Motor neuron (in vitro differentiated cells): ENCODE data around the gene RASGEF1C. TPM values are rescaled to one million over a fixed set of nuclear protein-coding genes. Genes with fewer than 3 reads are reported as not detected.
A peak's percentile ranks its signal among the peaks of the same experiment; 100 is the strongest.
"Not testable (repeated sequence)": the region's sequence is repeated elsewhere in the genome, so short reads cannot be mapped to it uniquely, and the experiment has no call there.

Source experiments
- ATAC-seq, 8 experiments: fragments of 200-7000 bp; cut with Tn5 transposase; replicated peaks in 6 of 8; 2 replicates each; pipeline ENCODE4 v1.8.0; 2021; ENCODE audit warnings: mild to moderate bottlenecking in 8 of 8, moderate library complexity in 8 of 8
- H3K27ac ChIP-seq, 2 donors: fragments of 250-450 bp; sonication (Bioruptor Pico); 2 replicates each; pipeline ENCODE4 v1.9.0; 2021; ENCODE audit warnings: antibody characterized with exemption in 2 of 2, mild to moderate bottlenecking in 2 of 2, moderate library complexity in 1 of 2
- H3K4me1 ChIP-seq, 2 donors: fragments of 250-450 bp; sonication (Bioruptor Pico); replicated peaks in 1 of 2; 2 replicates each; pipeline ENCODE4 v1.6.1; 2021; ENCODE audit warnings: antibody characterized with exemption in 2 of 2, mild to moderate bottlenecking in 2 of 2, moderate library complexity in 1 of 2
- H3K4me3 ChIP-seq, 5 donors: fragments of 250-450 bp; sonication (Bioruptor Pico); 2 replicates each; pipeline ENCODE4 v1.9.0; 2021; ENCODE audit warnings: antibody characterized with exemption in 5 of 5, mild to moderate bottlenecking in 5 of 5, moderate library complexity in 4 of 5
- WGBS, 10 experiments: fragments of 450-650 bp; shearing (Covaris generic); methylation state at CpG; one replicate each; pipeline ENCODE4 v1.0.0; 2022; 5-methylcytosine and 5-hydroxymethylcytosine counted together
- in situ Hi-C, 9 experiments: fragments of 400-800 bp; cut with MboI; loops; one replicate each; pipeline ENCODE4 v1.15.0; 2021; ENCODE audit warnings: low sequenced_read_pairs in 9 of 9, low pct_unique_long_range_greater_than_20kb in 2 of 9; ENCODE audit not compliant: unreplicated experiment in 9 of 9
- total RNA-seq, 8 experiments: library from RNA; unstranded; fragments of 300-600 nt; gene quantifications; 2 replicates each; pipeline versions ENCODE4 v1.2.3 to v1.2.4, GENCODE V29; 2022

Gene RASGEF1C
- total RNA-seq, 8 experiments from 2014 or later, result 1.2 to 3.3 (median 1.3) TPM; not detected in 3

GRCh38 chr5:180217797-180218196, 8.8 kb upstream of the RASGEF1C start:
- Histone ChIP-seq H3K4me1 (no peaks in the 10 kb centered on the region), H3K4me3 (no peak overlapping the region), H3K27ac (no peak overlapping the region)
- in situ Hi-C loops, result no loop called here
- no peak for ATAC-seq
- WGBS, 10 experiments, result 67 to 100% (median 85%) methylated on average over 1 to 5 of the region's 5 CpGs

- Histone ChIP-seq H3K27ac (no peak overlapping the region), H3K4me1 (no peaks in the 10 kb centered on the region), H3K4me3 (no peak overlapping the region)
- WGBS, 10 experiments, result 60 to 100% (median 90%) methylated on average over 1 to 14 of the region's 15 CpGs; no CpG with 5 or more reads in 1 of the 10 experiments
- in situ Hi-C loops, result no loop called here
- ATAC-seq, result no peak
These were observed 7.7 kb upstream of the RASGEF1C start for GRCh38 chr5:180216646-180217171.

DNA sequence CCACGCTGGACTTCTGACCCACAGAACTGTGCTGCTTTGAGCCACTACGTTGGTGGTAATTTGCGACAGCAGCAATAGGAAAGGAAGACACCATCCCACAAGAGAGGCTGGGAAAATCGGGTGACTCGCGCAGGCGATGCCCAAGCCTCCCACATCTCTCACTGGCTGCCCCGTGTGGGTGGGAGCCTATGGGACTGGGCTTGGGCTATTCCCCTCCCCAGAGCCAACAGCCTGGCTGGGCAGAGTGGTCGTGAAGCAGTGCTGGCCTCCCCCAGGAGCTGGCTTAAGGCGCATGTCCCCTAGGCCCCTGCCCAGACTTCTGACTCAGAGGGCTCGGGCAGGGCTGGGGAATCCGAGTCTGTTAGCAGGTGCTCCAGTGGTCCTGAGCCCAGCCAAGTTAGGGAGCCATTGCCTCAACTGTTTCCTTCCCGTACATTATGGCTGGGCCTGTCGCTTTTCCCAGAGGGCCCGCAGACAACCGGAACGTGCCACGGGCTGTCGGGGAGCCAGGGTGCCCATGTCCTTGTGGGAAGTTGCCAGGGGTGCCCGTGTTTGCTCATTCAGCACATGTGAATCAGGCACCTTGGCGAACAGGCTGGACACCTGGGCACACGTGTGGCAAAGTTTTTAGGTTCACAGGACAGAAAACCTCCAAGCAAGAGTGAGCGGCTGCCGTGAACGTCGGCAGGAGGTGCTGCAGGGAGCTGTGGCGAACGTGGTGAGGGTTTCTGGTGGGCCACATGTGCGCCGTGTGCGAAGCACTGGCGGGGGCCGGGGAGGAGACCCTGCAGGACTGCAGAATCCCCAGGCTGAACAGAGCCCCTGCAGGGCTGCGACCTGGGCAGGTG, 7.0 kb upstream of the RASGEF1C start:
- WGBS, 10 experiments, result 35 to 93% (median 85%) methylated on average over 2 to 9 of the region's 34 CpGs; no CpG with 5 or more reads in 6 of the 10 experiments
- no peak overlapping the region for H3K27ac ChIP-seq
- H3K4me1 ChIP-seq, result no peaks in the 10 kb centered on the region
- ATAC-seq, result no peak
- in situ Hi-C loops, result no loop called here
- no peak overlapping the region for H3K4me3 ChIP-seq

DNA sequence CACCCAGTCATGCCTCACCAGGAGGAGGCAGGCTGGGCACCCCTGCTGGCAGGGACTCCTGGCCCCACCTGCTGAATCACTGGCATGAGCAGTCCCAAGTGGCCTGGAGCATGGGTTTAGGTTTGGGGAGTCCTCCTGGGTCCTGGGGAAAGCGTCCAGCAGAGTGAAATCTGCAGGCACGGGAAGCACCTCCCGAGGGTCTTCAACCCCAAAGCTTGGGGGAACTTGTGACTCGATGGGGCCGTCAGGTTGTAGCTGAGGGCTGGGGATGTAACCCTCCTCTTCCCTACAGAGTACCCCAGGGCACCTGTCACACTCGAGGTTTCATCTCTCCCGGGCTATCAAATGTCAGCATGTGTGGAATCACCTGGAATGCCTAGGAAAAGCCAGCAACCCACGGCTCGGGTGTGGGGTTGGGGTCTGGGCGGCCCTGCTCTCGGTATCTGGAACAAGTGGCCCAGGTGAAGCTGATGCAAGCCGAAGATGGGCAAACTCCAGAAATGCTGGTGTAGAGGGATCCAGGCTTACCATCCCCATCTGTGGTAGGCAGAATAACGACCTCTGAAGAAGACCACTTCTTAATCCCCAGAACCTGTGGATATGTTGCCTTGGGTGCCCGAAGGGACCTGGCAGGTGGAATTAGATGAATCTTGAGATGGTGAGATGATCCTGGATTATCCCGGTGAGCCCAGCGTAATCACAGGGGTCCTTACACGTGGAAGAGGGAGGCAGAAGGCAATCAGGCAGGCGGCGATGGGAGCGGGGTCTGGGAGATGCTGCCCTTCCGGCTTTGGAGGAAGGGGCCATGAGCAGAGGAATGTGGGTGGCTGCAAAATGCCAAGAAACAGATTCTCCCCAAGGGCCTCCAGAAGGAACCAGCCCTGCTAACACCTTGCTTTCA, 6.1 kb upstream of the RASGEF1C start:
- Histone ChIP-seq H3K4me3 (no peak overlapping the region), H3K27ac (no peak overlapping the region), H3K4me1 (no peaks in the 10 kb centered on the region)
- WGBS, 10 experiments, result 60 to 100% (median 90%) methylated on average over 1 to 12 of the region's 21 CpGs; no CpG with 5 or more reads in 3 of the 10 experiments
- in situ Hi-C loops, result no loop called here
- no peak for ATAC-seq

DNA sequence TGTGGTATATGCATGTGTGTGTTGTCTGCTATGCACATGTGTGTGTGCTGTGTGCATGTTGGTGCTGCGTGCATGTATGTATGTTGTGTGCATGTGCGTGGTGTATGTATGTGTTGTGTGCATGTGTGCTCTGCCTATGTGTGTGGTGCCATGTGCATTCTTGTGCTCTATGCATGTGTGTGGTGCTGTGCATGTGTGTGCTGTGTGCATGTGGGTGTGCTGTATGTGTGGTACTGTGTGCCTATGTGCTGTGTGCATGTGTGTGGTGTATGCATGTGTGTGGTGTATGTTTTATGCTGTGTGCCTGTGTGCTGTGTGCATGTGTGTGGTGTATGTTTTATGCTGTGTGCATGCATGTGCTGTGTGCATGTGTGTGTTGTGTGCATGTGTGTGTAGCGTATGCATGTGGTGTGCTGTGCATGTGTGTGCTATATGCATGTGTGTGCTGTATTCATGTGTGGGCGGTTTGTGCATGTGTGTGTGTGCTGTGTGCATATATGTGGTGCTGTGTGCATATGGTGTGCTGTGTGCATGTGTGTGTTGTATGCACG, 4.7 kb upstream of the RASGEF1C start:
- no peak for ATAC-seq
- Histone ChIP-seq H3K4me3 (no peak overlapping the region), H3K4me1 (peaks cover 0 to 4% of the 10 kb centered on the region in 2 donors), H3K27ac (no peak overlapping the region)
- WGBS, 10 experiments, result 50 to 88% (median 61%) methylated on average over 1 to 3 of the region's 5 CpGs; no CpG with 5 or more reads in 5 of the 10 experiments
- in situ Hi-C loops, result no loop called here

DNA sequence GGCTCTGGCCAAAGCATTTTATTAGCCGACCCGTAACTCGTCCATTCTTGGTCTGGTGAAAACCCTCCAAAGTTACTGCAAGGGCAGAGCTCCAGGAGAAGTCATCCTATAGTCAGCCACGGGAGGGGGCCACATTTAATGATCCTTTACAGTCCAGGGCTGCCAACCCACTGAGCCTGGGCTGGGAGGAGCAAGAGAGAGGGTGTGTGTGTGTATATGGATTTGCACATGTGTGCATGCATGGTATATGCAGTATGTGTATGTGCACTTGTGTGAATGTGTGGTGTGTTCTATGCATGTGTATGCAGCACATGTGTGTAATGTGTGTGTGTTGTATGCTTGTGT, 4.2 kb upstream of the RASGEF1C start:
- ATAC-seq, result no peak
- Histone ChIP-seq H3K4me1 (peaks cover 0 to 7% of the 10 kb centered on the region in 2 donors), H3K4me3 (no peak overlapping the region), H3K27ac (no peak overlapping the region)
- in situ Hi-C loops, result no loop called here
- 10 to 60% (median 30%) methylated on average over 1 to 4 of the region's 4 CpGs; no CpG with 5 or more reads in 6 of the 10 experiments for WGBS, 10 experiments

- 12 to 80% (median 62%) methylated on average over 1 to 8 of the region's 19 CpGs; no CpG with 5 or more reads in 5 of the 10 experiments for WGBS, 10 experiments
- in situ Hi-C loops, result no loop called here
- ATAC-seq, result no peak
These were observed 3.6 kb upstream of the RASGEF1C start for GRCh38 chr5:180212363-180213255.

GRCh38 chr5:180211761-180212035, 2.7 kb upstream of the RASGEF1C start:
- Histone ChIP-seq H3K4me3 (no peak overlapping the region), H3K27ac (no peak overlapping the region), H3K4me1 (peaks cover 0 to 11% of the 10 kb centered on the region in 2 donors)
- in situ Hi-C loops, result no loop called here
- 60% methylated on average over 1 of the region's 4 CpGs; no CpG with 5 or more reads in 8 of the 10 experiments for WGBS, 10 experiments
- ATAC-seq, result no peak

More at GRCh38 chr5:180212363-180213255, 3.6 kb upstream of the RASGEF1C start:
- Histone ChIP-seq H3K4me3 (no peak overlapping the region), H3K4me1 (peaks cover 0 to 11% of the 10 kb centered on the region in 2 donors), H3K27ac (no peak overlapping the region)

- in situ Hi-C loops, result no loop called here
These were observed 2.1 kb upstream of the RASGEF1C start for GRCh38 chr5:180210961-180211760.

DNA sequence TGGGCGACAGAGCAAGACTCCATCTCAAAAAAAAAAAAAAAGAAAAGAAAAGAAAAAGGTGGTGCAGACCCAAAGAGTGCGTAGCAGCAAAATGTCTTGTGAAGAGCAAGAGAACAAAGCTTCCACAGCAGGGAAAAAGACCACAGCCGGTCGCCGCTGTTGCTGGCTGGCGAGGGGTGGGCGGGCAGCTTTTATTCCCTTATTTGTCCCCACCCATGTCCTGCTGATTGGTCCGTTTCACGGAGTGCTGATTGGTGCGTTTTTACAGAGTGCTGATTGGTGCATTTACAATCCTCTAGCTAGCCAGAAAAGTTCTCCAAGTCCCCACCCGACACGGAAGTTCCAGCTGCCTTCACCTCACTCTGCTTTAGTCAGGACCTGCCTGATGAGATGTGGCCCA, 1.1 kb upstream of the RASGEF1C start:
- H3K4me3 ChIP-seq, in situ Hi-C loops, ATAC-seq, H3K27ac ChIP-seq: not testable (repeated sequence)
- WGBS, 10 experiments, result 61 to 98% (median 87%) methylated on average over 1 to 11 of the region's 12 CpGs
- H3K4me1 ChIP-seq, result peaks cover 0 to 11% of the 10 kb centered on the region in 2 donors

More at GRCh38 chr5:180210961-180211760, 2.1 kb upstream of the RASGEF1C start:
- 73 to 100% (median 94%) methylated on average over 1 to 5 of the region's 16 CpGs; no CpG with 5 or more reads in 6 of the 10 experiments for WGBS, 10 experiments
- Histone ChIP-seq H3K4me1 (peaks cover 0 to 11% of the 10 kb centered on the region in 2 donors), H3K4me3 (no peak overlapping the region), H3K27ac (no peak overlapping the region)
- no peak for ATAC-seq

GRCh38 chr5:180208435-180209081, 453 bp downstream of the RASGEF1C start:
- 6 to 47% (median 20%) methylated on average over 2 to 5 of the region's 65 CpGs; no CpG with 5 or more reads in 7 of the 10 experiments for WGBS, 10 experiments
- Histone ChIP-seq H3K27ac (peak overlapping the region in 1 of 2 donors; percentile 40), H3K4me3 (peak overlapping the region; percentile 49 to 95 (median 62)), H3K4me1 (peaks cover 0 to 11% of the 10 kb centered on the region in 2 donors)
- ATAC-seq, result peak; percentile 17 to 74 (median 66)
- in situ Hi-C loops, result no loop called here
